Osteoblast (primary cell): ENCODE data around the gene TCFL5. TPM values are rescaled to one million over a fixed set of nuclear protein-coding genes. Genes with fewer than 3 reads are reported as not detected.
A peak's percentile ranks its signal among the peaks of the same experiment; 100 is the strongest.

Source experiments
- DNase-seq: peaks from one replicate; pipeline ENCODE4 v3.0.0; 2011; ENCODE audit warnings: low spot score, mixed read lengths; ENCODE audit not compliant: insufficient read length; ENCODE audit errors: missing footprints
- H2AFZ ChIP-seq: 2 replicates; pipeline ENCODE4 v1.6.0; 2011; ENCODE audit warnings: mild to moderate bottlenecking, low read length
- H3K27ac ChIP-seq: 2 replicates; pipeline ENCODE4 v1.5.1; 2011; ENCODE audit warnings: mild to moderate bottlenecking, low read depth, low read length, moderate library complexity
- H3K27me3 ChIP-seq: 2 replicates; pipeline ENCODE4 v1.6.0; 2012; ENCODE audit warnings: mild to moderate bottlenecking, control low read depth, inconsistent platforms, low read length, moderate library complexity; ENCODE audit not compliant: insufficient read depth
- H3K36me3 ChIP-seq: 2 replicates; pipeline ENCODE4 v1.5.1; 2011; ENCODE audit warnings: mild to moderate bottlenecking, low read length, control low read depth, moderate library complexity; ENCODE audit not compliant: insufficient read depth
- H3K4me1 ChIP-seq: 2 replicates; pipeline ENCODE4 v1.5.1; 2011; ENCODE audit warnings: mild to moderate bottlenecking, low read length, control low read depth, moderate library complexity; ENCODE audit not compliant: insufficient read depth
- H3K4me2 ChIP-seq: 2 replicates; pipeline ENCODE4 v1.6.0; 2011; ENCODE audit warnings: mild to moderate bottlenecking, low read length; ENCODE audit not compliant: insufficient read depth
- H3K4me3 ChIP-seq: fragments of 200-600 bp; sonication (generic); 3 replicates; pipeline ENCODE4 v1.5.1; 2012; ENCODE audit warnings: mild to moderate bottlenecking, low read length, inconsistent platforms; ENCODE audit not compliant: insufficient read depth
- H3K79me2 ChIP-seq: 2 replicates; pipeline ENCODE4 v1.6.0; 2012; ENCODE audit warnings: mild to moderate bottlenecking, low read length, control low read depth, inconsistent platforms; ENCODE audit not compliant: insufficient read depth
- H3K9me3 ChIP-seq: 2 replicates; pipeline ENCODE4 v1.5.1; 2011; ENCODE audit warnings: low read depth, low read length, control low read depth
- H4K20me1 ChIP-seq: 2 replicates; pipeline ENCODE4 v1.6.0; 2012; ENCODE audit warnings: mild to moderate bottlenecking, low read length, control low read depth; ENCODE audit not compliant: insufficient read depth
- total RNA-seq: library from RNA; depleted of rRNA; stranded (reverse); fragments of >200 nt; gene quantifications from 2 replicates; pipeline ENCODE4 v1.2.3, GENCODE V29; 2012
- TF ChIP-seq, protein P1 (sequence below): IDR thresholded peaks from 2 replicates; pipeline ENCODE4 v1.5.1; 2011; ENCODE audit warnings: mild to moderate bottlenecking, low read depth, low read length, moderate library complexity; ENCODE audit errors: extremely low read depth

TCFL5 gene
- total RNA-seq, 1 donor = 13.0 TPM

GRCh38 chr20:62818592-62819493, 42.8 kb downstream of the TCFL5 start:
- H3K79me2 ChIP-seq = no peaks in the 10 kb centered on the region
- peak; percentile 97 for DNase-seq
- no peak overlapping the region for H3K4me3 ChIP-seq
- no peak overlapping the region for H3K27ac ChIP-seq
- no peak overlapping the region for H2AFZ ChIP-seq
- H3K27me3 ChIP-seq = peaks cover 41% of the 10 kb centered on the region
- no peaks in the 10 kb centered on the region for H3K9me3 ChIP-seq
- no peak overlapping the region for H3K4me2 ChIP-seq
- H4K20me1 ChIP-seq = peaks cover 4% of the 10 kb centered on the region
- peaks cover 21% of the 10 kb centered on the region for H3K4me1 ChIP-seq
- no peaks in the 10 kb centered on the region for H3K36me3 ChIP-seq
- TF ChIP-seq, protein P1, sequence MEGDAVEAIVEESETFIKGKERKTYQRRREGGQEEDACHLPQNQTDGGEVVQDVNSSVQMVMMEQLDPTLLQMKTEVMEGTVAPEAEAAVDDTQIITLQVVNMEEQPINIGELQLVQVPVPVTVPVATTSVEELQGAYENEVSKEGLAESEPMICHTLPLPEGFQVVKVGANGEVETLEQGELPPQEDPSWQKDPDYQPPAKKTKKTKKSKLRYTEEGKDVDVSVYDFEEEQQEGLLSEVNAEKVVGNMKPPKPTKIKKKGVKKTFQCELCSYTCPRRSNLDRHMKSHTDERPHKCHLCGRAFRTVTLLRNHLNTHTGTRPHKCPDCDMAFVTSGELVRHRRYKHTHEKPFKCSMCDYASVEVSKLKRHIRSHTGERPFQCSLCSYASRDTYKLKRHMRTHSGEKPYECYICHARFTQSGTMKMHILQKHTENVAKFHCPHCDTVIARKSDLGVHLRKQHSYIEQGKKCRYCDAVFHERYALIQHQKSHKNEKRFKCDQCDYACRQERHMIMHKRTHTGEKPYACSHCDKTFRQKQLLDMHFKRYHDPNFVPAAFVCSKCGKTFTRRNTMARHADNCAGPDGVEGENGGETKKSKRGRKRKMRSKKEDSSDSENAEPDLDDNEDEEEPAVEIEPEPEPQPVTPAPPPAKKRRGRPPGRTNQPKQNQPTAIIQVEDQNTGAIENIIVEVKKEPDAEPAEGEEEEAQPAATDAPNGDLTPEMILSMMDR = no peak

DNA sequence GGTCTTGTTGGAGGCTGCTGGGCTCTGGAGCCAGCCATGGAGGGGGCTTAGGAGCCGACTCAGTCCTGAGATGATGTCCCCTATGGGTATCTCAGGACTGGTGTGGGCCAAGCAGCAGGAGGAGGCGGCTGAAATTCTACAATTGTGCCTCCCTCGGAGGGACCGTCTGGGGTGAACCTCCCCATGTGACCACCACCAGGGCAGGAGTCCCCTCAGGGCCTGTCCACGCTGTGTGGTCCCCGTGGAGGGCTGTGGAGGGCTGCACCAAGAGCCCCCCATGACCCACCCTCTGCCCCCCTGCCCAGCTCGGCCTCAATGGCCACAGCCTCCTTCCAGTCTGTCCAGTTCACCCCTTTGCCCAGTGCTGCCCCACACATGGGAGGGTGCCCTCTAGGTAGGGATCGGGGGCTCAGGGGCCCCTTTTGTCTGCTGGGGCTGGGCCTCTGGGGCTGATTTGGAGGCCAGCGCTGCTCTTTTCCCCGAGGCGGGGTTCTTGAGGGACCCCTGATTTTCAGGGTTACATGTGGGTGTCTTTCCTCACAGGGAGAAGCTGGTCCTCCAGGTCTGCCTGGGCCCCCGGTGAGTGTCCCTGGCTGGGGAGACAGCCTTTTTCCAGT, 43.5 kb downstream of the TCFL5 start:
- TF ChIP-seq, protein P1 = no peak
- H3K4me2 ChIP-seq = no peak overlapping the region
- H3K4me1 ChIP-seq = peaks cover 21% of the 10 kb centered on the region
- H3K27me3 ChIP-seq = peaks cover 41% of the 10 kb centered on the region
- no peaks in the 10 kb centered on the region for H3K36me3 ChIP-seq
- H4K20me1 ChIP-seq = peaks cover 8% of the 10 kb centered on the region
- H3K4me3 ChIP-seq = no peak overlapping the region
- H2AFZ ChIP-seq = no peak overlapping the region
- H3K9me3 ChIP-seq = no peaks in the 10 kb centered on the region
- no peaks in the 10 kb centered on the region for H3K79me2 ChIP-seq
- no peak overlapping the region for H3K27ac ChIP-seq
- peak; percentile 83 for DNase-seq

GRCh38 chr20:62816884-62817873, 44.4 kb downstream of the TCFL5 start, which contains the start of gene COL9A3:
Gene COL9A3, plus strand, starts transcription at chr20:62817050. Its CDS starts 15 bp downstream, at chr20:62817065.
- Histone ChIP-seq H3K9me3 (no peaks in the 10 kb centered on the region), H2AFZ (no peak within 1 kb of the TSS), H3K4me2 (peak within 1 kb of the TSS; percentile 54), H4K20me1 (peaks cover 8% of the 10 kb centered on the region), H3K27ac (no peak within 1 kb of the TSS), H3K27me3 (peaks cover 41% of the 10 kb centered on the region), H3K4me3 (peak within 1 kb of the TSS; percentile 35), H3K36me3 (peaks cover 6% of the 10 kb centered on the region), H3K79me2 (no peaks in the 10 kb centered on the region), H3K4me1 (peaks cover 21% of the 10 kb centered on the region)
- TF ChIP-seq, protein P1 = no peak
- DNase-seq = peak; percentile 86
